ENCODE data around the gene COL4A2. TPM values are rescaled to one million over a fixed set of nuclear protein-coding genes. Genes with fewer than 3 reads are reported as not detected.

COL4A2 gene
- total RNA-seq, 4 donors from 2014 or later = 43.0 to 72.7 (median 53.5) TPM

GRCh38 chr13:110264685-110265275, 42.3 kb upstream of the COL4A2 start:
- peaks cover 14% of the 10 kb centered on the region for H3K27me3 ChIP-seq
- 78% methylated on average over 12 of the region's 12 CpGs for WGBS
- H3K27ac ChIP-seq = peak overlapping the region; percentile 5
- no peaks in the 10 kb centered on the region for H3K36me3 ChIP-seq
- H3K9me3 ChIP-seq = no peaks in the 10 kb centered on the region
- DNase-seq (ENCODE audit: low spot score in 2 of 2) = no peak
- peaks cover 43% of the 10 kb centered on the region for H3K4me1 ChIP-seq
- no peak for TF ChIP-seq POLR2A (IDR thresholded peaks at IDR 0.05)
- TF ChIP-seq EP300 (IDR thresholded peaks at IDR 0.05) = no peak
- no peak overlapping the region for H3K4me3 ChIP-seq

- no peak overlapping the region for H3K27ac ChIP-seq
- no peak for DNase-seq (ENCODE audit: low spot score in 2 of 2)
- no peaks in the 10 kb centered on the region for H3K9me3 ChIP-seq
- peaks cover 14% of the 10 kb centered on the region for H3K27me3 ChIP-seq
- no peak for TF ChIP-seq POLR2AphosphoS5 (IDR thresholded peaks at IDR 0.05)
- no peak for TF ChIP-seq EP300 (IDR thresholded peaks at IDR 0.05)
- no peak for TF ChIP-seq POLR2A (IDR thresholded peaks at IDR 0.05)
- 53% methylated on average over 6 of the region's 6 CpGs for WGBS
- H3K36me3 ChIP-seq = no peaks in the 10 kb centered on the region
- H3K4me1 ChIP-seq = peaks cover 43% of the 10 kb centered on the region
- H3K4me3 ChIP-seq = no peak overlapping the region
These were observed 41.8 kb upstream of the COL4A2 start for GRCh38 chr13:110265341-110265681.

DNA sequence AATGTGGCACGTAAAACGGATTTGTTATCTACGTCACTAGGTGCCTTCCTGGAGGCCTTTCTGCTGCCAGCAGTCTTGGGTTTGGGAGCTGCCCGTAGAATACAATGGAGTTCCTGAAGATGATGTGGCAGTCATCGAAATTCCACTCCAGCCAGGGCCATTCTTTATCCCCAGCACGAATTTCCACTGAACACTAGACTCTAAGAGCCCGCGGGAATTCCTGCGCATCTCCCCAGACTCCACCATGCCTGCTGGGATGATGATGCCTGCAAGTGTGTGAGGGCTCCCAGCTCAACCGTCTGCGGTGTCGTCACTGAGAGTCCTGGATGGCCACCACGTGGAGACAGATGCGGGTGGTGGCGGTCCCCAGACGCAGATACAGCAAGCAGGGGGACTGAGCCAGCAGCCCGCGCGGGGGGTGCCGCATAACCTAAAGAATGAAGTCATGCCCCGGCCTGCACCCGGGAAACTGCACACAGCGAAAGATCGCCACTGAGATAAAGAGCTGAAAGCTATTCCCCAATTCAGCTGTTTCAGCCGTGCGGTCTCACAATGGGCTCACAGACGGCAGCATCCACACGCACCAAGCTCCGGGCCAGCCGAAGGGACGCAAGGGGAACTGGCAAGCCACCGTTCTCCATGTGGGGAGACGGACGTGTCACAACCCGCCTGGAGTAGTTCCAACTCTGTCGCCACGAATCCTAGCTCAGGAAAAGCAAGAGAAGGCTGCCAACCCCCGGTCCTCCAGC, 41.2 kb upstream of the COL4A2 start:
- 47% methylated on average over 38 of the region's 38 CpGs for WGBS
- Histone ChIP-seq H3K36me3 (no peaks in the 10 kb centered on the region), H3K9me3 (no peaks in the 10 kb centered on the region), H3K4me3 (peak overlapping the region; percentile 21), H3K27me3 (peaks cover 14% of the 10 kb centered on the region), H3K27ac (peak overlapping the region; percentile 15), H3K4me1 (peaks cover 43% of the 10 kb centered on the region)
- TF ChIP-seq EP300 (IDR thresholded peaks at IDR 0.05) (no peak), POLR2A (IDR thresholded peaks at IDR 0.05) (no peak), POLR2AphosphoS5 (IDR thresholded peaks at IDR 0.05) (no peak)
- TF ChIP-seq, protein P1, sequence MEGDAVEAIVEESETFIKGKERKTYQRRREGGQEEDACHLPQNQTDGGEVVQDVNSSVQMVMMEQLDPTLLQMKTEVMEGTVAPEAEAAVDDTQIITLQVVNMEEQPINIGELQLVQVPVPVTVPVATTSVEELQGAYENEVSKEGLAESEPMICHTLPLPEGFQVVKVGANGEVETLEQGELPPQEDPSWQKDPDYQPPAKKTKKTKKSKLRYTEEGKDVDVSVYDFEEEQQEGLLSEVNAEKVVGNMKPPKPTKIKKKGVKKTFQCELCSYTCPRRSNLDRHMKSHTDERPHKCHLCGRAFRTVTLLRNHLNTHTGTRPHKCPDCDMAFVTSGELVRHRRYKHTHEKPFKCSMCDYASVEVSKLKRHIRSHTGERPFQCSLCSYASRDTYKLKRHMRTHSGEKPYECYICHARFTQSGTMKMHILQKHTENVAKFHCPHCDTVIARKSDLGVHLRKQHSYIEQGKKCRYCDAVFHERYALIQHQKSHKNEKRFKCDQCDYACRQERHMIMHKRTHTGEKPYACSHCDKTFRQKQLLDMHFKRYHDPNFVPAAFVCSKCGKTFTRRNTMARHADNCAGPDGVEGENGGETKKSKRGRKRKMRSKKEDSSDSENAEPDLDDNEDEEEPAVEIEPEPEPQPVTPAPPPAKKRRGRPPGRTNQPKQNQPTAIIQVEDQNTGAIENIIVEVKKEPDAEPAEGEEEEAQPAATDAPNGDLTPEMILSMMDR (IDR thresholded peaks at IDR 0.05) = no peak
- DNase-seq (ENCODE audit: low spot score in 2 of 2) = no peak

DNA sequence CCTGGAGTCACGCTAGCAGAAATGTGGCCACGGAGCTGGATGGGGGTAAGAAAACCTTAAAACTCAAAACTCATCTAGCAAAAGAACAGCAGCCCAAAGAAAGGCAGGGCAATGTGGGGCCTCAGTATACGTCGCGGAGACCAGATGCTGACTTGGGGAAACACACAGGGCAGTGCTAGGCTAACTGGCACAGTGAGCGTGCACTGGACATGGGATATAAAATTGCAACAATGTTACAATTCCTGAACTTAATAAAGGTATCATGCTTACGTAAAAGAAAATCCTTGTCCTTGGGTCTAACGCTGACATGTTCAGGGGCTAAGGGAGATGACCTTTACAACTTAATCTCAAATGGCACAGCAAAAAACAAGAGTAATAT, 40.7 kb upstream of the COL4A2 start:
- WGBS = 58% methylated on average over 8 of the region's 8 CpGs
- H3K4me1 ChIP-seq = peaks cover 41% of the 10 kb centered on the region
- TF ChIP-seq POLR2AphosphoS5 (IDR thresholded peaks at IDR 0.05) = no peak
- TF ChIP-seq POLR2A (IDR thresholded peaks at IDR 0.05) = no peak
- TF ChIP-seq, protein P1 (IDR thresholded peaks at IDR 0.05) = no peak
- TF ChIP-seq EP300 (IDR thresholded peaks at IDR 0.05) = no peak
- no peak for DNase-seq (ENCODE audit: low spot score in 2 of 2)
- no peaks in the 10 kb centered on the region for H3K36me3 ChIP-seq
- peaks cover 14% of the 10 kb centered on the region for H3K27me3 ChIP-seq
- peak overlapping the region; percentile 15 for H3K27ac ChIP-seq
- no peaks in the 10 kb centered on the region for H3K9me3 ChIP-seq
- peak overlapping the region; percentile 21 for H3K4me3 ChIP-seq

DNA sequence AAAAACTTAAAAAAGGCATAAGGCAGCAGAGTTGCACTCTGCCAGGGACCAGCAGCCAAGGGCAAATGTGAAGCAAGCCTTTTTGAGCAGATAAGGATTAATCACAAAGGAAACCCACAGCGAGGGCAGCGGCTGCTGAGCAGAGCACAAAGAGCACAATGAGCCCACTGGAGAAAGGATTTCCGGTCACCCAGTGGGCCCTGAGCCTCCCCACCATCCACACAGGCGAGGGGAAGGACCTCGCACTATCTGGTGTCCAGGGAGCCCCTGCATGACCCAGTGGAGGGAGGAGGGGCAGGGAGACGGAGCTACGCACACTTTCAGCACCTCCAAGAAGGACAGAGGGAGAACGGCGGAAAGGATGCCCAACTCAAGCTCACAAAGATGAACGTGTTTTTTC, 40.1 kb upstream of the COL4A2 start:
- DNase-seq (ENCODE audit: low spot score in 2 of 2) = no peak
- WGBS = 74% methylated on average over 10 of the region's 10 CpGs
- no peak for TF ChIP-seq POLR2A (IDR thresholded peaks at IDR 0.05)
- Histone ChIP-seq H3K4me3 (no peak overlapping the region), H3K27ac (no peak overlapping the region), H3K9me3 (no peaks in the 10 kb centered on the region), H3K36me3 (no peaks in the 10 kb centered on the region), H3K4me1 (peaks cover 37% of the 10 kb centered on the region), H3K27me3 (peaks cover 14% of the 10 kb centered on the region)

- H3K27me3 ChIP-seq = peaks cover 14% of the 10 kb centered on the region
- H3K4me1 ChIP-seq = peaks cover 32% of the 10 kb centered on the region
- H3K36me3 ChIP-seq = no peaks in the 10 kb centered on the region
- H3K9me3 ChIP-seq = no peaks in the 10 kb centered on the region
- TF ChIP-seq EP300 (IDR thresholded peaks at IDR 0.05) (no peak), POLR2AphosphoS5 (IDR thresholded peaks at IDR 0.05) (no peak), POLR2A (IDR thresholded peaks at IDR 0.05) (no peak)
- TF ChIP-seq, protein P1 (IDR thresholded peaks at IDR 0.05) = no peak
- 64% methylated on average over 6 of the region's 6 CpGs for WGBS
- H3K4me3 ChIP-seq = no peak overlapping the region
- DNase-seq (ENCODE audit: low spot score in 2 of 2) = no peak
- no peak overlapping the region for H3K27ac ChIP-seq
These were observed 39.0 kb upstream of the COL4A2 start for GRCh38 chr13:110268061-110268460.

Measured in suprapubic skin (tissue), 4 donors.